CD1c-positive myeloid dendritic cell (primary cell): Measurements from ENCODE around the gene AUTS2.

Source experiments
- DNase-seq: peaks from one replicate; pipeline ENCODE4 v3.0.0-alpha.2; 2016; ENCODE audit errors: extremely low spot score

Gene AUTS2

DNA sequence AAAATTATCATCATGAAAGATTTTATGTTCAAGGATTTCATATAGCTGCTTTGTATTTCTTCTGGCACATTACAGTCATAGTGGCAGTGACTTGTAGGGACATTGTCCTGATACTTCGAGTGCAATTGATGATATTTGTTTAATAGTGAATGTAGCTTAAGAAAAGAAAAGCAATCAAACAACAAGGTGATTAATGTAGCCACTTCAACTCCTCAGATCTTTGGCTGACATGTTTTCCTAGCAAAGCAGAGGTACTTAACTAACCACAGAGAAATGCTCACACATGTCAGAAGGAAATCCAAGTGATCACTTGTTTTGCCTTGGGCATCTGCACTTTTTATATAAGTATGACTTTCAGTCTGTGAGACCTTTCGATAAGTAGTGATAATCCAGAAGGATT lies 470.3 kb downstream of the AUTS2 start:
- DNase-seq: no peak

DNA sequence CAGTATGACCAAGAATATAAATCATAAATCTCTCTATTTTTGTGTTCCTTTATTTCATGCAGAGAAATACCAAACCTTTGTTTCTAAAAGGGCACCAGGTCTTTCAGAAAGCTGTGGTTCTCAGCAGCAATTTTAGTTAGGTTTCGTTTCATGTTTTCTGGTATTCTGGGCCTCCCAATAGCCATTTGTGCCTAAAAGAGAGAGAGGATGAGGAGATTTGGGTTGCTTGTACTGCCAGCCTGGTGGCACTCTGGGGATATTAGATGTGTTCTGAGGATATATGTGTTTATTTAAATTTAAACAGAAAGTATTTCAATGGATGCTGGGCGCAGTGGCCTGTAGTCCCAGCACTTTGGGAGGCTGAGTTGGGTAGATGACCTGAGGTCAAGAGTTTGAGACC lies 471.7 kb downstream of the AUTS2 start:
- DNase-seq: no peak

DNA sequence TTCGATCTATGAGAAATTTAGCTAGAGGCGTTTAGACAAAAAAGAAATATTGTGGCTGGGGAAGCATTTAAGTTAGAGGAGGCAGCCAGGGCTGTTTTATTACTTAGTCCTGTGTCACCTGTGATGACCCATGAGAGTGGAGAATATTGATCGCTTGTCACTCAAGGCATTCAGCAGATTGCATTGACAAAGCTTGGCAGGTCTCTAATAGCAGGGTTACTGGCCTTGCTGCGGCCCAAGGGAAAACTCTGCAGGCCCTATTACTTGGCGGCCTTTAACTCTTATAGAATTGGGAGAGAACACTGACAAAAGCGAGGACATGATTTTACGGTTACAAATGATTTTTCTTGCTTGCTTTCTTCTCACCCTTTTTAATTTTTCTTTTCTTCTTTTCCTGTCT lies 473.5 kb downstream of the AUTS2 start:
- DNase-seq: no peak

DNA sequence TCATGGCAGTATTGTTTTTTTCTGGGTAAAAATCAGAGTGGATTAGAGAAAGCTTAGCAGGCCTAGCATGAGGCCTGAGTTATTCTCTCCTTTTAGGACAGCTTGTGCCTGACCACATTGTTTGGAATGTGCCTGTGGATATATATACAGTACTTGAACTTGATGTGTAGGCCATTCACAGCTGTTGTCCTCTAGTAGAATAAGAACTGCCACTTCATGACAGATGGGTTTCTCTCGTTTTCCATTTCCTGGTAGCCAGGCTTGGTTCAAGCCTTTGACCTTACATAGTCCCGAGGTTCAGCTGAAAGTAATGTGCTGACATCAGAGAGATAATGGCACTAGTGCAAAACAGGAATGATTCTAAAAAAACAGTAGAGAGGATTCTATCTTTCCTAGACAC lies 473.9 kb downstream of the AUTS2 start:
- no peak for DNase-seq

DNA sequence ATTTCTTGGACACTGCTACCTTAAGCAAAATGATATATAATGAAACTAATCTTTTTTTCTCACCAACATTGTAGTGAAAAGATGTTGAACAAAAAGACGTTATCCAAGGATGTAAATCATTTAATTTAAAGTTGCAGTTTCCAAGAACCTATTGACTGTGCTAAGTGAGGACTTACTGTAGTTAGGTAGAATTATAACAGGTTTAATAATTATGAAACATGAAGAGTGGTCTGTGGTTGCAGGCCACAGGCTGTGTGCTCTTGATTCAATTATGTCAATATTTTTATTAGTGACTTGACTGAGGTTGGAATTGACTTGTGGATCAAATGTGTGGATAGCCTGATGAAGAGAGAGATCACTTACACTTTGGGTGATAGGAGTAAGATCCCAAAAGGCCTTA lies 478.1 kb downstream of the AUTS2 start:
- DNase-seq: no peak

DNA sequence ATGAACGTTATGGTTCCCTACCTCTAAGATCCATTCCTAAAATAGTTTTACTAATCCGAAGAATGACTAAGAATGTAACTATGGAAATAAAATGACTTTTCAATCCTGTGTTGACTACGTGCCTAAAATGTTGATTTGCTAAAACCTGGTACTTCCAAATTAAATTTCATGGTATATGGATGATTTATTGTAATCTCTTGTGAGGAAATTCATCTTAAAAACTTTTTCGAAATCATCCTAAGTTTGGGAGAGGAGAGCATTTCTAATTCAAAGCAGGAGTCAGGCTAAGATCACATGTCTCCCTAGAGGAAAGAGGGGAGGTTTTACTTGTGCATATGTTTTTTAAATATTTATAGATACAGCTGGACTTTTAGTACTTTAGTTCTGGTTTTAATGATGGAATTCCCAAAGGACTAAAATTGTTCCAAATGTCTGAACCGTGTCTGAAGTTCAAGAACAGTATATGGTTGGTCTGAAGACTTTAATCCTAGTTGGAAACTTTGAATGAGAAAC lies 483.9 kb downstream of the AUTS2 start:
- no peak for DNase-seq

DNA sequence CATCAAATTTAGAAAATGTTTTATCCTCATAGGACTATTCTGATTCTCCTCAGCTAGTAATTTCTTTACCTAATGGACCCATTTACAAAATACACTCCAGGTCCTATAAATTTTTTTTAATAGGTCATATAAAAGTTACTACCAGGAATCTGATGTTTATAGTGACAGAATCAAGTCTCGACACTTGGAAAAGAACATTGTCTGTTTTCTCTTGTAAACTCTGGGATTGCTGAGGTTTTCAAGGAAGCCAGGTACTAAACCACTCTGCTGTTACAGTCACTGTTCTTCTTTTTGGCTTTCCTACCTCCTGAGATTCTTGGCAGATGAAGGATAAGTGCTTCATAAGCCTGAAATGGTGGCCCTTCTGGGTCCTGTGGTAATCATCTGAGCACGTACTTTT lies 493.1 kb downstream of the AUTS2 start:
- DNase-seq: no peak

DNA sequence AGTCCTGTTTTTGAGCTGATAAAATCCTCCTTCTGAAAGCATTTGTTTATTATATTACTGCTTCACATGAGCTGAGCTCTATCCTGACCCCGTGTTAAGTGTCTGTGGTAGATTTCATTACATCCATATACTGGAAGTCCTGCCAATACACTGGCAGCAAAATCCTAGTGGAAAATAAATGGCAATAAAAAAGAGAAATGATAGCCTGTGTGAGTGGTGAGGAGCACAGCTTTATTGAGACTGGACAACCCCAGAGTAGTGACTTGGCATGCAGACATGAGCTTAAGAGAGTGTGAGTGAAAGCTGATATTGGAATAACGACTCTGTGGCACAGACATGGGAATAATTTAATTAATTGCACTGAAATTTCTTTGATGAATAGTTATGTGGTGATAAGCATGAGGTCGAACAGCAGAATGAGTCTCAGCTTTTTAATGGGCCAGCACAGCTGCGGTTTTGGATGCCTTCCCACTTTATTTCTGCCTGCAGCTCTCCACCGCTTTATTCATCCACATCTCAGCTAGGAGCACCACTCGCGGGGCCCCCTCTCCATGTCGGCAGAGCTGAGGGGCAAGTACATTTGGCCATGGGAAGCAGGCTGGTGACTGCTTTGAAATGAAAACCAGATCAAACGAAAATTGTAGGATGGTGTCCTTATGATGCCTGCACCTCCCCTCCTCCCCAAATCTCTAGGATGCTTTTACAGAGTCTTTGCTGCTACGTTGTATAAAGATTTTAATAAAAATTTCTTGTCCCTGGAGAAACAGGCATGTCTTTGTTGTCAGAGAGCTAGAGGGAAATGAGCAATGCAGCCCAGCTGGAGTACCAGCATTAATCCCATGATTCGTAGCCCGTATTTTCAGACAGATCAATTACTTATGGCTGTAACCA lies 494.3 kb downstream of the AUTS2 start:
- no peak for DNase-seq

DNA sequence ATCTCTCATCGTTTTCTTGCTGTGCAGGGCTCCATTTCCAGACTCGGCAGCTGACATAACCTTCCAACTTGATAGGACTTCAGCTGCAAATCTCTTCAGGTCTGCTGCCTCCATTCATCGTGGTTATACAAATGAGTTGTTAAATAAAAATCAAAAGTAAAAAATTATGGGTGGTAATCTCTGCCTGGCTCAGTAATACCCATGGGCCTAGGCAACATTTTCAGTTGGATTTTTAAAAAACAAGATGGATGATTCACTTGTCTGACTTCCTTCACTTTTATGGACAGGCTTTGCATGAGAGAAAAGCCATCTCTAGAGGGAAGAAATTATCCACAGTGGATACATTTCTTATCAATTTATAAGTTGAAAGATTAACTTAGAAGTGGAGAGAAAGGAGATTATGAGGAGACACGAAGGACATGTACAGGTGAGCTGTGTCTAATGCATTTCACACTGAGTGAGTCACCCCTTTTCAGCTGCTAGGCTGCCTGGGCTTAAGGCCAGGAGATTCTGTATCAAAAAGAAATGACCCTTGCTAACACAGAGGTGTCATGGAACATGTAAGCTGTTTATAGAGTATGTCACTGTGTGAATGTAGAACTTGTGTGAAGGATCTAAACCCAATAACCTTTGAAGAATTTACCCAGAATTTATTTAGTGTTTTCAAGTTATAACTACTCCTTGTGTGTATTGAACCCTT lies 495.1 kb downstream of the AUTS2 start:
- no peak for DNase-seq

DNA sequence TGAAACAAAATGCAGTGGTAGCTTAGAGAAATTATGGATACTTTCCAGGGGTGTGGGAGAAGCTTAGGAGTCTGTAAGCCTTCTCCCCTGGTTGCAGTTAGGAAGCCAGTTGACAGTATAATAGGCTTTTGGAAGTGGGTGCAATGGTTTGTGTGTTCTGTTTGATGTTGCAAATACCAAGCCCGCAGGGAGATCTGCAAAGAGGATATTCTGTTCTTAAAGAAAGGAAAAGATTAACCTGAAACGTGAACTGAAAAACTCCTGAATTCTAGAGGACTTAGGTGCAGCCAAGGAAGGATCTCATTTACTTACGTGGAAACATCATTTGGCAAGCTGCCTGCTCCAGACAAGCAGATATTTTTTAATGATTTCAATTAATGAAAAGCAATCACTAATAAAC lies 496.6 kb downstream of the AUTS2 start:
- DNase-seq: no peak

DNA sequence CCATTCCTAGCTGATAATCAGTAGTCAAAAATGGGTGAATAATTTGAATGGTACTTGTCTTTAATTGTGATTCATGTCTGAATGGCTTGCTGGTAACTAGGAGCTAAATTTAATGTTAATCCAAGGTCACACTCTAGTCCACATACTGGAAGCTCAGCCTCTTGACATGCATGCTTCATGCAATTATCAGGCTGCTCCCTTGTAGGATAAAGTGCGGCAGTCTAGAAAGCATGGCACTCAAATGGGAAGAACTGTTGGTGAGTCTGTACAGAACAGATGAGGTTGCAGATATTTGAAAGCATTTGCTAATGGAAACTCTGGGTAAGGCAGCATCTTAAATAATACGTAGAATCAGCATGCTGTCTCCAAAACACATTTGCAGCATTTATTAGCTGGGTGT lies 499.4 kb downstream of the AUTS2 start:
- no peak for DNase-seq

DNA sequence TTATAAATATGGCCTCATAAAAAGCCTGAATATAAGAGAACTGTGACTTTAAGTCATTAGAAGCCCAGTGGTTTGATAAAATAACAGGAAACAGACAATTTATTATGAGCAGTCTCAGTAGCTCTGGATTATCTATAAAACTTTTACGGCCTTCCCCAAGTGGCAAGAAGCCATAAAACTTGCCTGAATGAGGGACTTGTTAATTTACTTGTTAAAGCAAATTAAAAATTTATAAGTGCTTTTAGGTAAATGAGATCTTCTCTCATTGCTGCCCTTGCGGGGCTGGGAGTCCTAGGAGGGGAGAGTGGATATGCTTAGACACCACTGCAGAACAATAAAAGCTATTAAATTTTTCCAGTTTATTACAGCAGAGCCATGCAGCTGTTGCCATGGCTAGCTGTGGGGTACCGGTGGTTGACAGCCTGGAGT lies 499.9 kb downstream of the AUTS2 start:
- no peak for DNase-seq

DNA sequence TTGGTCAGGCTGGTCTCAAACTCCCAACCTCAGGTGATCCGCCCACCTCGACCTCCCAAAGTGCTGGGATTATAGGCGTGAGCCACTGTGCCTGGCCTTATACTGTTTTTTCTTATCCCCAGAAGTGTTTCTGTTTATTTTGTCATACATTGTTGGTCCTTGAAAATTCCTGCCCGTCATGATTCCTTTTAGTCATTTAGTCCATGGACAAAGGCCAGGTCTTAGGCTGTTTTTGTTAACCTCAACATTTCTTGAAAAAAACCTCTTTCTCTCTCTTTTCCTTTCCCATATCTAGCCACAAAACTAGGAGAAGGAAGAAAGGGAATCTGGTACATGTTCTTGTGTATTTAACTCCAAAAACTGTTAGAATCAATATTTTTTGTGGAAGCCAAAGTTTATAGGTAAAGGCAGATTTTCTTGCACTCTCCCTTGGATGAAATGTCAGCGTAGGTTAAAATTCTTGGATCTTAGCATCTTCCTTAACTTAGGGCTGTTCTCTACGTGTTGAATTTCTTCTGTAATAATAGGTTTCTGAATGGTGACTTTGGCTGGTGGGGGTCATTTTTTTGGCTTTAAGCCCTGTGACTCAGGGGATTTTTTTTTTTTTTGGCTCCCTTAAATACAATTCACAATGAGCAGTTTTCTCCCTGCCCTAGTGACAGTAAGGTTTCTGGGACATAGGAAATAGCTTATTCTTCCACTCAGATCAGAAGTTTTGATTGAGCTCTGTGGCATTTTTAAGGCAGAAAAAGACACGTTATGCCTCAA lies 500.8 kb downstream of the AUTS2 start:
- DNase-seq: no peak

DNA sequence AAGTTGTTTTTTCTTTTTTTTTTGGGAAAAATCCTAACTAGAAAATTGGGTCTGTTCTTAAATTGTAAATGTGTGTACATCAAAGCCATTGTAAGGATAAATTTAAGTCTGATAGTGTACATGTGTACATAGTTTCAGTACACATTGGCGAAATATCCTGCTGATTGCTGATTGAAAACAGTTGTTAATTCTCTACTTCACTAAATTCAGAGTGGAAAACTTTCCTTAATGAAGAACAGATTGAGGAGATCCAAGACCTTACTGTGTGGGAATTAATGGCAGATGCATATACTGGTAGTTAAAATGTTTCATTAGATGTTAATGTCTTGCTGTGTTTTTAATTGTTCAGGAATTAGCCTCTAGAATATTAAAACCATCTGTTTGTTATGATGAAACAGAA lies 506.0 kb downstream of the AUTS2 start:
- DNase-seq: no peak

DNA sequence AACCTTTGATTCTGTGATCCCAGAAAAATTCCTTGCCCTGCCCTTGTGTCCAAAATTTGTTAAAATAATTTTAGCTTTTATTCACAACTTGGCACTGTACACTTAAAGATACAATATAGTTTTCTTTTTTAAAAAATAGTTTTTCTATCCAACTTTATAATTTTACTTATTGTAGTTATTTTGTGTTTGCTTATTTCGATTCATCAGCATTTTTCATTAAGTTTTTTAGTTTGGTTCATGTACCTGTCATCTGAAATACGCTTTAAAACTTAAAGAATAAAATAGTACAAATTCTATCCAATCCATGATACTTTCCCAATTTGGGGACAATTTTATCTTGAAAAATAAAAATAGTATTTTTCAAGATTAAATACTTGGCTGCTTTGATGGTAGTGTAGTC lies 514.8 kb downstream of the AUTS2 start:
- DNase-seq: no peak

DNA sequence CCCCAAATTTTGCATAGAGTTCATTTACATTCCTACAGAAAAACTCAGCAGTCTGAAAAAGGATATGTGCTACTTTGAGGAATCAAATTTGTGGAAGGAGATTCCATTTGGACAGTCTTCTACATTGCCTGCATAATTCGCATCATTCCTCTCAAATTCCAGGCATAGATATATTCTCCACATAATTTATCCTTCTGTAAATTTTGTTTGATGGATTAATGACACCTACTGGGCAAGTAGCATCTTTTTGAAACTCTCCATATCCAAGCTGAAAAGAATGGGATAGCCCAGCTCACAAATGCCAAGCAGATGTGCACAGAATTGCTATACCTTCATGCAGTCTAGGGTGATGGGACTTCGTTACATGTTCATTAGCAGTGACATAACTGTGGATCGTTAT lies 515.3 kb downstream of the AUTS2 start:
- DNase-seq: no peak

DNA sequence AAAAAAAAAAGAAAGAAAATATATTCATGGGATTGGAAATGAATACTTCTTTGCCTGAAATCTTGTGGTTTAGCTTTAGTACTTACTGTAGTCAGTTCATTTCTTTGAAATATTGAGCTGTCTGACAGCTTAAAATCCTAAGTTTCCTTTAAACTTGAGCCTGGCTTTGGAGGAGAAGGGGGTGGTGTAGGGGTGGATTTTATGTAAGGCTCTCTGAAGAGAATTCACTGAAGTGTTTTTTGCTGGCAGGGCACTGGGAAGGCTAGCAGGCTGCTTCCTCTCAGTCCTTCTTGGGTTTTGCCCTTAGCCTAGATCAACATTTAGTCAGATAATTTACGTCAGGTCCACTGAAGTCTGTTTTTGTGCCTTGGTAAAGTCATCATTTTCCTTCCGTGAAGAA lies 516.5 kb downstream of the AUTS2 start:
- no peak for DNase-seq

DNA sequence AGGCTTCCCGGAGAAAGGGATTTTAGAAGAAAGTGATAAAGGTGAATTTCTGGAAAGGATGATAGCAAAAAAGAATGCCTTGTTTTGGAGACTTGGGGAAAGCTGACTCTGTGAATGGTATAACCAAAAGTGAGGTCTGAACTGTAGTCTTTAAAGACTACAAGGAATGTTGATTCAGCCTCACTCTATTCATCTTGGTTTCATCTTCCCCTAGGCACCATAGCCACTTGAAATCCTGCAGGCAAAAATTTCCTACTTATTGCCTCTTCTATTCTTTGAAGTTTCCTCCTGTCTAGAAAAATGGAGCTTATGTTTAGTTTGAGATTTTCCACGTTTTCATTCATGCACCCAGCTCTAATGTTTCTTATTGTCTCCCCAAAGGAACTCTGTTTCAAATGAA lies 518.0 kb downstream of the AUTS2 start:
- no peak for DNase-seq

DNA sequence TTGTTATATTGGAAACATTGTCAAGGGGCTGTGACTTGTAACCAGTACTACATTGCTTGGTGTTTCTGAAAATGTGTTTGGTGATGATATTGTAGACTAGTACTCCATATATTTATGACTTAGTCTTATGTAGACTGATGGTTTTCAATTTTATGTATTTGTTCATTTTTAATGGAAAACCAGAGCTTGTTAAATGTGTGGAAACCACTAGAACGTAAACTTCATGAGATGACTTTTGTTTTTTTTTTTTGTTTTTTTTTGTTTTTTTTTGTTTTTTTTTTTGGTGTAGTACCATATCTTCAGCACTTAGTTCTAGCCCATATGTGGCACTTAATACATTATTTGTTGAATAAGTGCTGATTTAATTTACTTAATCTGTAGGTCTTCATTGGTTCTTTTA lies 518.6 kb downstream of the AUTS2 start:
- no peak for DNase-seq

DNA sequence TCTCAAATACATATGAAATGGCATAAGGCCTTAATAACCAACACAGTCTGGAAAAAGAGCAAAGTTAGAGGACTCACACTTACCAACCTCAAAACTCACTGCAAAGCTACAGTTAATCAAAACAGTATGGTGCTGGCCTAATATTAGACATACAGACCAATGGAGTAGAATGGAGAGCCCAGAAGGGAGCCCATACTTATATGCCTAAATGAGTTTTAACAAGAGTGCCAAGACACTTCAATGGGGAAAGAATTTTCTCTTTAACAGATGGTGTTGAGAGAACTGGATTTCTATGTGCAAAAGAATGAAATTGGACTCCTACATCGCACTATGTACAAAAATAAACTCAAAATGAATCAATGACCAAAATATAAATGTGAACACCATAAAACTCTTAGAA lies 522.6 kb downstream of the AUTS2 start:
- no peak for DNase-seq

DNA sequence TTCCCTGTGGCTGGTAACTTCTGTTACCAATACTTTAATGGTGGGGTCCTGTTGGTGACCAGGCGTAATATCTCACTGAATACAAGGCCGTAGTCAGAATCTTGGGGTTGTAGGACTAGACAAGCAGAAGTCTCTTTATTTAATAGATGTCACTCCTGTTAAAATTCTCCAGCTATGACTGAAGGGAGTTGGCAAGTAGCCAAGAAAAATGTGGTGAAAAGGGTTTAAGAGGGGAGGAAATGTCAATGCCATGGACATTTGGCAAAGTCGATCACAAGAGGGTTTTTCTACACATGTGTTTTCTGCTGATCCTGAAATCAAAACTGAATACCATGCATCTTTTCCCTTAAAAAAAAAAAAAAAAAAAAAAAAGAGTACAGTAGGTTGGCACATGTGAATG lies 533.5 kb downstream of the AUTS2 start:
- DNase-seq: no peak

DNA sequence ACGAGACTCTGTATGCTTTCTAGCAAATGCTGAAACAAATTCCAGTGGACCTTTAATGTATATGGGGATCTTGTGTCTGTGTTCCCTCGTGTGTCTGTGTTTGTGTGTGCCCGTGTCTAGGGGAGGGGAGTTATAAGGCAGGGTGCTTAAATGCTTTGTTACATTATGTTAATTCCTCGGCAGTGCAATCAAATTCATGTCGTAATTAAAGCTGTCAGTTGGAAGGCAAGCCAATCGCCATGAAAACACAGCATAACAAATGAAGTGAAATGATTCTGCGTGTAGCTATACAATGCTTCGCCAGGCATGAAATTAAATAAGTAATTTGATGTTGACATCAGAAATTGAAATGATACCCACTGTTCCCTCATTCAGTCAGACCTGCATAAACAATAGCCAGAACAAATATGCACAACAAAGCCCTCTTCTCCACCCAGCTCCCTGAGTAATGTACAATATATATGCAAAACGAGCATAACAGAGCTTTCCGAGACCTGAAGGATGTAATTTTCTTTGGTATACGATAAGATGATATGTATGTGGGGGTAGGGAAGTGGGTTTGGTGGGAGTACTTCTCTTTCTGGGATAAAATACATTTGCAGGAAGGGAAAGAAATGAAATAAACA lies 534.1 kb downstream of the AUTS2 start:
- DNase-seq: no peak
